ENCODE results near the gene PSORS1C2. TPM values are rescaled to one million over a fixed set of nuclear protein-coding genes. Genes with fewer than 3 reads are reported as not detected.

PSORS1C2 gene
- total RNA-seq, 4 donors from 2014 or later, result 0.91 TPM; not detected in 3

- DNase-seq, result no peak
- H3K36me3 ChIP-seq, result no peaks in the 10 kb centered on the region
- TF ChIP-seq POLR2A (IDR thresholded peaks at IDR 0.05) (no peak), CTCF (IDR thresholded peaks at IDR 0.05) (no peak)
These were observed 31.8 kb downstream of the PSORS1C2 start for GRCh38 chr6:31107052-31107451.

GRCh38 chr6:31103136-31103535, 35.7 kb downstream of the PSORS1C2 start:
- WGBS, 2 donors, result 95 to 97% methylated on average over 2 of the region's 2 CpGs
- intact Hi-C loops (cut with DNase I), result no loop called here
- Histone ChIP-seq H3K36me3 (no peaks in the 10 kb centered on the region), H3K9me3 (no peaks in the 10 kb centered on the region), H3K27me3 (peaks cover 0 to 4% (median 0%) of the 10 kb centered on the region in 4 donors), H3K27ac (no peak overlapping the region), H3K4me1 (peaks cover 0 to 31% (median 3%) of the 10 kb centered on the region in 3 donors), H3K4me3 (no peak overlapping the region)
- no peak for TF ChIP-seq POLR2A (IDR thresholded peaks at IDR 0.05)
- no peak for TF ChIP-seq CTCF (IDR thresholded peaks at IDR 0.05)
- no peak for DNase-seq

More at GRCh38 chr6:31107052-31107451, 31.8 kb downstream of the PSORS1C2 start:
- intact Hi-C loops (cut with DNase I), result no loop called here
- 68 to 96% methylated on average over 3 of the region's 4 CpGs for WGBS, 2 donors
- Histone ChIP-seq H3K27me3 (peaks cover 0 to 24% (median 0%) of the 10 kb centered on the region in 4 donors), H3K4me3 (no peak overlapping the region), H3K9me3 (no peaks in the 10 kb centered on the region), H3K27ac (no peak overlapping the region), H3K4me1 (peaks cover 0 to 12% (median 3%) of the 10 kb centered on the region in 3 donors)

GRCh38 chr6:31098449-31098938, 40.4 kb downstream of the PSORS1C2 start:
- no peak for DNase-seq
- no peak for TF ChIP-seq CTCF (IDR thresholded peaks at IDR 0.05)
- TF ChIP-seq POLR2A (IDR thresholded peaks at IDR 0.05), result no peak
- no peak overlapping the region for H3K4me3 ChIP-seq
- H3K27me3 ChIP-seq, result no peaks in the 10 kb centered on the region
- peaks cover 9 to 49% (median 10%) of the 10 kb centered on the region in 3 donors for H3K4me1 ChIP-seq
- intact Hi-C loops (cut with DNase I), result no loop called here
- no peaks in the 10 kb centered on the region for H3K9me3 ChIP-seq
- H3K27ac ChIP-seq, result no peak overlapping the region
- WGBS, 2 donors, result 90 to 97% methylated on average over 2 to 4 of the region's 4 CpGs
- no peaks in the 10 kb centered on the region for H3K36me3 ChIP-seq

- Histone ChIP-seq H3K36me3 (no peaks in the 10 kb centered on the region), H3K9me3 (no peaks in the 10 kb centered on the region), H3K4me1 (peaks cover 6 to 33% (median 10%) of the 10 kb centered on the region in 3 donors), H3K4me3 (no peak overlapping the region), H3K27ac (no peak overlapping the region), H3K27me3 (no peaks in the 10 kb centered on the region)
- no peak for DNase-seq
- 84 to 89% methylated on average over 5 of the region's 5 CpGs for WGBS, 2 donors
- TF ChIP-seq POLR2A (IDR thresholded peaks at IDR 0.05), result no peak
- no peak for TF ChIP-seq CTCF (IDR thresholded peaks at IDR 0.05)
- intact Hi-C loops (cut with DNase I), result no loop called here
These were observed 42.2 kb downstream of the PSORS1C2 start for GRCh38 chr6:31096656-31097055.

- intact Hi-C loops (cut with DNase I), result no loop called here
- H3K27me3 ChIP-seq, result no peaks in the 10 kb centered on the region
- H3K27ac ChIP-seq, result no peak overlapping the region
- WGBS, 2 donors, result 73 to 79% methylated on average over 3 of the region's 3 CpGs
- H3K9me3 ChIP-seq, result no peaks in the 10 kb centered on the region
- DNase-seq, result no peak
- no peaks in the 10 kb centered on the region for H3K36me3 ChIP-seq
- H3K4me1 ChIP-seq, result peaks cover 6 to 29% (median 10%) of the 10 kb centered on the region in 3 donors
- H3K4me3 ChIP-seq, result no peak overlapping the region
- no peak for TF ChIP-seq CTCF (IDR thresholded peaks at IDR 0.05)
- TF ChIP-seq POLR2A (IDR thresholded peaks at IDR 0.05), result no peak
These were observed 42.7 kb downstream of the PSORS1C2 start for GRCh38 chr6:31096215-31096614.
